ENCODE results near the gene ZNF646.

The ZNF646 gene

GRCh38 chr16:31110106-31111034, 36.1 kb downstream of the ZNF646 start:
- no peak overlapping the region for H3K27ac ChIP-seq
- TF ChIP-seq ZFX (IDR thresholded peaks at IDR 0.05; ENCODE audit: borderline replicate concordance) (no peak), CTCF (IDR thresholded peaks at IDR 0.05) (no peak)

GRCh38 chr16:31111881-31112466, 37.8 kb downstream of the ZNF646 start:
- no peak for TF ChIP-seq CTCF (IDR thresholded peaks at IDR 0.05)
- TF ChIP-seq ZFX (IDR thresholded peaks at IDR 0.05; ENCODE audit: borderline replicate concordance) = no peak
- H3K27ac ChIP-seq = no peak overlapping the region

- TF ChIP-seq CTCF (IDR thresholded peaks at IDR 0.05) = no peak
- peak overlapping the region; percentile 77 for H3K27ac ChIP-seq
Measured at GRCh38 chr16:31112711-31113110, 38.5 kb downstream of the ZNF646 start.

- peak overlapping the region; percentile 77 for H3K27ac ChIP-seq
- TF ChIP-seq CTCF (IDR thresholded peaks at IDR 0.05) = no peak
- TF ChIP-seq ZFX (IDR thresholded peaks at IDR 0.05; ENCODE audit: borderline replicate concordance) = no peak
Measured at GRCh38 chr16:31113121-31114120, 39.2 kb downstream of the ZNF646 start.

- TF ChIP-seq ZFX (IDR thresholded peaks at IDR 0.05; ENCODE audit: borderline replicate concordance) = no peak
- no peak for TF ChIP-seq CTCF (IDR thresholded peaks at IDR 0.05)
- peak overlapping the region; percentile 77 for H3K27ac ChIP-seq
Measured at GRCh38 chr16:31114468-31114867, 40.2 kb downstream of the ZNF646 start.

GRCh38 chr16:31117384-31118222, 43.4 kb downstream of the ZNF646 start, which contains the start of gene KAT8:
Gene KAT8, plus strand, starts transcription at chr16:31117664. Its CDS starts 18 bp downstream, at chr16:31117682.
- TF ChIP-seq CTCF (IDR thresholded peaks at IDR 0.05) (no peak), ZFX (IDR thresholded peaks at IDR 0.05; ENCODE audit: borderline replicate concordance) (no peak)
- peak within 1 kb of the TSS; percentile 88 for H3K27ac ChIP-seq
